ENCODE data around the gene DLL1.

The DLL1 gene

GRCh38 chr6:170289951-170290295 lies 955 bp downstream of the DLL1 start:
- peaks cover 8% of the 10 kb centered on the region for H3K27me3 ChIP-seq (replicated peaks; ENCODE audit: control insufficient read depth, insufficient read depth, low read length)
- H3K36me3 ChIP-seq (ENCODE audit: control insufficient read depth, insufficient read depth, low read length), result no peaks in the 10 kb centered on the region
- no peak for DNase-seq (ENCODE audit: extremely low read depth, insufficient read length)
- H3K4me3 ChIP-seq (replicated peaks; ENCODE audit: low read depth, low read length), result peak overlapping the region; percentile 65
- TF ChIP-seq CTCF (IDR thresholded peaks at IDR 0.05; ENCODE audit: insufficient read depth, low read length, poor library complexity, severe bottlenecking), result no peak

- no peak for DNase-seq (ENCODE audit: extremely low read depth, insufficient read length)
- H3K4me3 ChIP-seq (replicated peaks; ENCODE audit: low read depth, low read length), result peak overlapping the region; percentile 65
- H3K36me3 ChIP-seq (ENCODE audit: control insufficient read depth, insufficient read depth, low read length), result no peaks in the 10 kb centered on the region
- TF ChIP-seq CTCF (IDR thresholded peaks at IDR 0.05; ENCODE audit: insufficient read depth, low read length, poor library complexity, severe bottlenecking), result no peak
- H3K27me3 ChIP-seq (replicated peaks; ENCODE audit: control insufficient read depth, insufficient read depth, low read length), result peaks cover 7% of the 10 kb centered on the region
Measured at GRCh38 chr6:170289180-170289931, 1.5 kb downstream of the DLL1 start.

- Histone ChIP-seq H3K27me3 (replicated peaks; ENCODE audit: control insufficient read depth, insufficient read depth, low read length) (peaks cover 5% of the 10 kb centered on the region), H3K36me3 (ENCODE audit: control insufficient read depth, insufficient read depth, low read length) (no peaks in the 10 kb centered on the region)
Measured at GRCh38 chr6:170288852-170289179, 2.1 kb downstream of the DLL1 start.

DNA sequence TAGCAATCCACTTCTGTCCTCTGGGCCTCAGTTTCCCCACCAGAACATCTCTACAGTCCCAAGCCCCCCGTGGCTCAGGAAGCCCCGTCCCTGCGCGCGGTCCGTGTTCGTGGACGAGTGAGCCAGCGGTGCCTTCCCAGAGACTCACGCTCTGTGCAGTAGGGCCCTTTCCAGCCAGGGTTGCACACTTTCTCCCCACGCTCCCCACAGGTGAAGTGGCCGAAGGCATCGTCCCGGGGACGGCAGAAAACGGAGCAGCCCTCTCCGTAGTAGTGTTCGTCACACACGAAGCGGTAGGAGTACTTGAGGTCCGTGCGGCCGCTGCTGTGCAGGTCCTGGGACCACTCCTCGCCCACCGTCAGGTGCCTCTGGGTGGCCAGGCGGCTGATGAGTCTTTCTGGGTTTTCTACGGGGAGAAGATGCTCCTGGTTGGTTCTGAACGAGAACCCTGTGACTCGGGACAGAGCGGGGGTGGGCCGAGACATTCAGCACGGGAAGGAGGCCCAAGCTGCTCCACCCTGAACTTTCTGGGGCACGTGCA lies 2.7 kb downstream of the DLL1 start:
- TF ChIP-seq CTCF (IDR thresholded peaks at IDR 0.05; ENCODE audit: insufficient read depth, low read length, poor library complexity, severe bottlenecking), result no peak
- no peak for DNase-seq (ENCODE audit: extremely low read depth, insufficient read length)
- H3K36me3 ChIP-seq (ENCODE audit: control insufficient read depth, insufficient read depth, low read length), result no peaks in the 10 kb centered on the region
- no peak overlapping the region for H3K4me3 ChIP-seq (replicated peaks; ENCODE audit: low read depth, low read length)
- peaks cover 1% of the 10 kb centered on the region for H3K27me3 ChIP-seq (replicated peaks; ENCODE audit: control insufficient read depth, insufficient read depth, low read length)

More at GRCh38 chr6:170288852-170289179, 2.1 kb downstream of the DLL1 start:
- peak overlapping the region; percentile 14; the same call in 1 of the 2 replicates for H3K4me3 ChIP-seq (replicated peaks; ENCODE audit: low read depth, low read length)
- no peak for DNase-seq (ENCODE audit: extremely low read depth, insufficient read length)
- TF ChIP-seq CTCF (IDR thresholded peaks at IDR 0.05; ENCODE audit: insufficient read depth, low read length, poor library complexity, severe bottlenecking), result no peak

- Histone ChIP-seq H3K27me3 (replicated peaks; ENCODE audit: control insufficient read depth, insufficient read depth, low read length) (no peaks in the 10 kb centered on the region; the same call in none of the 2 replicates), H3K4me3 (replicated peaks; ENCODE audit: low read depth, low read length) (no peak overlapping the region), H3K36me3 (ENCODE audit: control insufficient read depth, insufficient read depth, low read length) (no peaks in the 10 kb centered on the region)
- TF ChIP-seq CTCF (IDR thresholded peaks at IDR 0.05; ENCODE audit: insufficient read depth, low read length, poor library complexity, severe bottlenecking), result no peak
- DNase-seq (ENCODE audit: extremely low read depth, insufficient read length), result no peak
Measured at GRCh38 chr6:170287371-170287876, 3.5 kb downstream of the DLL1 start.

All from GM06990 (cell line).